M059J (cell line): Measurements from ENCODE around the gene PSMD2. TPM values are rescaled to one million over a fixed set of nuclear protein-coding genes. Genes with fewer than 3 reads are reported as not detected.

Experiments
- DNase-seq: peaks from one replicate; pipeline ENCODE4 v3.0.0-alpha.2; 2012; ENCODE audit warnings: low read depth
- total RNA-seq: library from RNA; depleted of rRNA; stranded (reverse); fragments of >200 nt; shearing (Covaris generic); gene quantifications from 2 replicates; pipeline ENCODE4 v1.2.3, GENCODE V29; 2014

Gene PSMD2
- total RNA-seq, 1 experiment from 2014 or later = 1,026 TPM

GRCh38 chr3:184282941-184283340 is 16.1 kb upstream of the PSMD2 start:
- no peak for DNase-seq

- DNase-seq = no peak
These were observed 15.4 kb upstream of the PSMD2 start for GRCh38 chr3:184283681-184284080.

- peak; percentile 84 for DNase-seq
These were observed 14.3 kb upstream of the PSMD2 start for GRCh38 chr3:184284696-184285095.

GRCh38 chr3:184289426-184289938 is 9.6 kb upstream of the PSMD2 start:
- peak; percentile 64 for DNase-seq

DNA sequence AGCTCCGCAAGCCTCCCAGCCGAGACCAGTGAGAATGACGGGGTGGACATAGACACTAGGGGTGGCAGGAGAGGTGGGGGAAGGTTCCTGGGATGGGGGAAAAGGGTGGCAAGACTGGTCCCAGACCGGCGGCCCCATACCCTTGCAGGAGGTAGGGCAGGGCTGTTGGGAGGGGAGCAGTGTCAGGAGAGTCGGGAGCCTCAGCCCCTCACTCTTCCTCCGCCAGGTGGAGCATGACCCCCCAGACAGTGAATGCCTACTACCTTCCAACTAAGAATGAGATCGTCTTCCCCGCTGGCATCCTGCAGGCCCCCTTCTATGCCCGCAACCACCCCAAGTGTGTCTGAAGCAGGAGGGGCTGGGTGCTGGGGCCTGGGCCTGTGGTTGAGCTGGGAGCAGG is 8.7 kb upstream of the PSMD2 start:
- DNase-seq = no peak

GRCh38 chr3:184291044-184291737 is 7.8 kb upstream of the PSMD2 start:
- no peak for DNase-seq

DNA sequence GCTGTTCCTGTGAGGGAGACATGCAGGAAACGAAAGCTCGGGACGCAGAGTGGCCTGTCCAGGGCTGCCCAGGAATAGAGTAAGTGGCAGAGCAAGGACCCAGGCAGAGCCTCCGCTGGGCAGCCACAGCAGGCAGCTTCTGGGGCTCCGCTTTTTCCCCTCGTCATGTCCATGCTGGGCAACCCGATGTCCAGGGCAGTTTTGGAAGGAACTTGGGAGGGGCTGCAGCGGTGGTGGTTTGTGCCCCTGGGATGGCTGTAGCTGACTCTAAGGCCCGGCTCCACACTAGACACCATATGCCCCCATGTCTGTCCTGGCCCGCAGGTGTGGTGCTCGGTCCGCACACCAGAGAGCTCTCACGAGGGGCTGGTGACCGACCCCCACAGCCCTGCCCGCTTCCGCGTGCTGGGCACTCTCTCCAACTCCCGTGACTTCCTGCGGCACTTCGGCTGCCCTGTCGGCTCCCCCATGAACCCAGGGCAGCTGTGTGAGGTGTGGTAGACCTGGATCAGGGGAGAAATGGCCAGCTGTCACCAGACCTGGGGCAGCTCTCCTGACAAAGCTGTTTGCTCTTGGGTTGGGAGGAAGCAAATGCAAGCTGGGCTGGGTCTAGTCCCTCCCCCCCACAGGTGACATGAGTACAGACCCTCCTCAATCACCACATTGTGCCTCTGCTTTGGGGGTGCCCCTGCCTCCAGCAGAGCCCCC is 7.1 kb upstream of the PSMD2 start:
- DNase-seq = no peak

DNA sequence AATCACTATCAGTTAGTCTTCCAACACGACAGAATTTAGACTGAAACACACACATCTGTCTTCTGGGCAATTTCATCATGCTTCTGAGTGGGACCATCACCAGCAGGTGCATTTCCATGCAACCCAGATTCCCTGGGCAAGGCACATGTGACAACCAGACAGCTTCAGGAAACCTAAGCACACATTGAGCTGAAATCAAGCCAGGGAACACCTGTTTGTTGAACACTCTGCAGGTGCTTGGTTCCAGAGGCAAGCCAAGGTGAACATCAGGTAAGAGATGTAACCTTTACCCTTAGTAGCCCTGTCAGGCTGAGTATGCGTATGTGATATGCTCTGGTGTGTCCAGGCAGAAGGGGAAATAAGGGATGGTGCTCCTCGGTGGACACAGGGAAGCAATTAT is 3.3 kb upstream of the PSMD2 start:
- no peak for DNase-seq

DNA sequence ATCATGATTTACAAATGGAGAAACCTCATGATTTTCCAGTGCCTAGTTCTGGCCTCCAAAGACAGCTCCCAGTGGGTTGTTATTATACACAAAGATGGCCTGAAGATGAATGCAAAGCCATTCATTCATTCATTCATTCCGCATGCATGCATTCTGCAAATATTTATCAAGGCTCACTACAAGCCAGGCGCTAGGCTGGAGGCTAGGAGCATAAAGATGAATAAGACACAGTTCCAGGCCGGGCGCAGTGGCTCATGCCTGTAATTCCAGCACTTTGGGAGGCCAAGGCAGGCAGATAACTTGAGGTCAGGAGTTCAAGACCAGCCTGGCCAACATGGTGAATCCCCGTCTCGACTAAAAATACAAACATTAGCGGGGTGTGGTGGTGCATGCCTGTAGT is 2.4 kb upstream of the PSMD2 start:
- no peak for DNase-seq

DNA sequence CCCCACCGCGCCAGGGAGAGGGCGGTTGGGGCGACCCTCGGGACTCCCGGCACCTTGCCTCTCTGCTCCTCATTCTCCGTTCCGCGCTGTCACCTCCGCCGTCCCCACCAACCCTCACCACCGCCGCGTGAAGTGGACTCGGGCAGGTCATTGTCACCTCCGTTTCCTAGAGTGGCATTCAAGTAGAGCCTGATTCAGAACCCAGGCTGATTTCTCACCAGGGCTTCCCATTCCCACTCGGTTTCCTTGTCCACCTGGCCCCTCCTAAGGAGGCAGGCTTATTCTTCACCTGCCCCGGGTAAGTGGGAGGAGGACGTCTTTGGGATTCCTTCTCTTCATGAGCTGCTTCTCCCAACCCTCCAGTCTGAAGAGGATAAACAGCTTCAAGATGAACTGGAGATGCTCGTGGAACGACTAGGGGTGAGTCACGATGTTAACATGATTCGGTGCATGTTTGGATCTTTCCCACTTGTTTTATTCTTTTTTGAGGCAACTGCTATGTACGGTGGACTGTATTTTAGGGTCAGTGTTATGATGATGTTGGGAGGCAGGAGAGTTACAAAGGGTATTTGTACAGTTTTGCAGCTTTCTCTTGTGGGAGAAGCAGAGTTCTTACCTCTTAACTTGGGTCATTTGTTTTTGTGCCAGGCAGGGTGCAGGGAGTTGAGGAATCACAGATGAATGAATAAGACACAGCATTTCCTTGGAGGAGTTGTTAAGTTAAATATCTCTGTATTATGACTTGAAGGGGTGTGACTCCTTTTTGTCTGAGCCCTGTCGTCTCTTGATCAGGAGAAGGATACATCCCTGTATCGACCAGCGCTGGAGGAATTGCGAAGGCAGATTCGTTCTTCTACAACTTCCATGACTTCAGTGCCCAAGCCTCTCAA is 692 bp downstream of the PSMD2 start:
- DNase-seq = peak; percentile 70

GRCh38 chr3:184300378-184300720 is 1.3 kb downstream of the PSMD2 start:
- peak; percentile 82 for DNase-seq

- DNase-seq = peak; percentile 33
These were observed 6.5 kb downstream of the PSMD2 start for GRCh38 chr3:184305577-184305976.

GRCh38 chr3:184306341-184306972 is 7.4 kb downstream of the PSMD2 start:
- DNase-seq = no peak

- DNase-seq = no peak
These were observed 8.9 kb downstream of the PSMD2 start for GRCh38 chr3:184307915-184308314.

GRCh38 chr3:184308744-184309143 is 9.7 kb downstream of the PSMD2 start:
- no peak for DNase-seq

DNA sequence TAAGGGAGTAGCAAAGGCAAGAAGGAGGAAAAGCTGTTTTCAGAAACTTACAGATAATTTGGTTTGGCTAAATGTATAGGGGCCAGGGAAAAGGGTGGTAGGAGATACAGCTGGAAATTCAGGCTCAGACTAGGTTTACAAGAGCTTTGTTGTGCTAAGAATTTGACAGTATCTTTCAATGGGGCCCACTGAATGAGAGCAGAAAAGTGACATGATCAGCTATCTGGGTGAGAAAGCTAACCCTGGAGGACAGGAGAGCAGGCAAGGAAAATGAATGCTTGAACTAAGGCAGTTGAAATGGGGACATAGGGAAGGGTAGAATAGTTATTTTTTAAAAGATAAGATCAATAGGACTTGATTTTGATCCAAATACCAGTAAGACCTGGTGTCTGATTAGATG is 12.6 kb downstream of the PSMD2 start:
- DNase-seq = no peak

DNA sequence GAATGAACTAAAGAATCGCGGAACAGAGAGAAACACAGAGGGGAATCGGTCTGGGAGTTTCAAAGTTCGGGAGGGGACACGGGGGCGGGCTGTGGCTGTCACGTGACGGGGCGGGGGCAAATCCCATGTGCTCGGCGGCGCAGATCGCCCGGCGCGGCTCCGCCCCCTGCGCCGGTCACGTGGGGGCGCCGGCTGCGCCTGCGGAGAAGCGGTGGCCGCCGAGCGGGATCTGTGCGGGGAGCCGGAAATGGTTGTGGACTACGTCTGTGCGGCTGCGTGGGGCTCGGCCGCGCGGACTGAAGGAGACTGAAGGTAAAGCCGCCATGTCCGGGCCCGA is 15.3 kb downstream of the PSMD2 start, which contains the start of gene EIF4G1:
TSS of gene EIF4G1 (plus strand) at position 244 of the 337 bp plus-strand sequence. CDS start 1,191 bp downstream, outside the sequence.
- DNase-seq = peak; percentile 91

- DNase-seq = peak; percentile 72
These were observed 15.9 kb downstream of the PSMD2 start for GRCh38 chr3:184314700-184315542.

GRCh38 chr3:184315543-184315867 is 16.5 kb downstream of the PSMD2 start:
- no peak for DNase-seq

DNA sequence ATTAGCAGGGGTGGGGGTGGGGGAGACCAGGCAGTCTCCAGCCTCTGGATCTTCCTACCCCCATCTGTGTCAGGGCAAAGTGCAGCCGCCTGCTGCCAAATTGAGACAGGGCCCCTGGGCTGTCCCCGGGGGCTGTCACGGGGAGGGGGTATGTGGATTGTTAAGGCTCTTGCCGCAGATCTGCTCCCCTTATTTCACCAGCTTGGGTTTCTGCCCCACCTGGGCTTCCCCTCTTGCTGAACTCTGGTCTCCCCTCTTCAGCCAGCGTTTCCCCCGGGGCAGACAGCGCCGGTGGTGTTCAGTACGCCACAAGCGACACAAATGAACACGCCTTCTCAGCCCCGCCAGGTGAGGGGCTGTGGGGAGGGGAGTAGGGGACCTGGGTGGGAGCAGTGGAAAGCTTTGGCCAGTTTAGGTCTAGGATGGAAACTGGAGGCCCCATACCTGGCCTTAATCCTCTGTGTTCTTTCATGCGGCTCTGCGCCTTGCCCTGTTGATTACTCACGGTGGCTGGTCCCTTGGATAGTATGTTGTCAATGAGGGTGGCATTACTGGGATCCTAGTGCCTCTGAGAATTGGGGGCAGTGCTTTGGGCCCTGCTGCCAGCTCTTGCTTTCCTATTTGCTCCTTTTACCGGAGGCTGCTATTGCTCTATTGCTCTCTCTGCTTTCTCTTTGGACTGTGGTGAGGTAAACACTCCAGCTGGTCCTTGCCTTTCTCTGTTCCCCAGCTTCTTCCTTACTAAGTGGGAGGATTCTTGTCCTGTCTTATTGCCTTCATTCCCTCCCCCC is 17.0 kb downstream of the PSMD2 start:
- DNase-seq = peak; percentile 31
